IMR-90 (cell line): ENCODE results near the gene GRIA4. TPM values are rescaled to one million over a fixed set of nuclear protein-coding genes. Genes with fewer than 3 reads are reported as not detected.

ENCODE experiments used
- ATAC-seq: fragments of 200-7000 bp; cut with Tn5 transposase; 2 replicates; pipeline ENCODE4 v1.9.1; 2020; ENCODE audit warnings: low read depth, mild to moderate bottlenecking, moderate library complexity
- BruUV-seq: library from RNA; stranded (reverse); fragments of 400-500 nt; replicated peaks from 2 replicates; lab custom pipeline; 2021; lab: Mats Ljungman, UMichigan
- CTCF ChIA-PET: fragments of 300-600 bp; formaldehyde crosslinking; extraction: SDS; loops from one replicate; lab custom pipeline; 2021; ENCODE audit warnings: antibody characterized with exemption; lab: Yijun Ruan, JAX
- POLR2A ChIA-PET: fragments of 300-600 bp; sonication (Branson Sonifier 250); formaldehyde crosslinking; loops from one replicate; lab custom pipeline; 2022; ENCODE audit warnings: antibody characterized with exemption; ENCODE audit not compliant: unreplicated experiment; lab: Charles Lee
- DNase-seq: peaks from one replicate; pipeline ENCODE4 v3.0.0; 2013
- H2AFZ ChIP-seq: replicated peaks from 2 replicates; pipeline ENCODE3; 2013; ENCODE audit warnings: low read length, mild to moderate bottlenecking; ENCODE audit not compliant: poor library complexity
- H2AK5ac ChIP-seq: 2 replicates; pipeline ENCODE4 v1.6.1; 2013; ENCODE audit warnings: low read depth, low read length, inconsistent platforms
- H2AK9ac ChIP-seq: replicated peaks from 2 replicates; pipeline ENCODE3; 2013; ENCODE audit warnings: mild to moderate bottlenecking, low read depth, low read length, moderate library complexity; ENCODE audit not compliant: poor library complexity
- H2BK120ac ChIP-seq: 2 replicates; pipeline ENCODE4 v1.6.1; 2013; ENCODE audit warnings: low read depth, low read length, inconsistent platforms
- H2BK15ac ChIP-seq: 3 replicates; pipeline ENCODE4 v1.6.1; 2013; ENCODE audit warnings: low read depth, low read length, inconsistent platforms
- H2BK20ac ChIP-seq: 2 replicates; pipeline ENCODE4 v1.6.1; 2013; ENCODE audit warnings: low read depth, mild to moderate bottlenecking, inconsistent platforms, low read length, moderate library complexity
- H2BK5ac ChIP-seq: 2 replicates; pipeline ENCODE4 v1.6.1; 2013; ENCODE audit warnings: mild to moderate bottlenecking, low read depth, low read length, inconsistent platforms; ENCODE audit not compliant: poor library complexity, severe bottlenecking
- H3K14ac ChIP-seq: replicated peaks from 2 replicates; pipeline ENCODE4 v1.6.1; 2013; ENCODE audit warnings: low read depth, low read length, inconsistent platforms
- H3K18ac ChIP-seq: 2 replicates; pipeline ENCODE4 v1.6.1; 2013; ENCODE audit warnings: low read depth, low read length, control low read depth
- H3K23ac ChIP-seq: 2 replicates; pipeline ENCODE4 v1.6.1; 2013; ENCODE audit warnings: low read depth, low read length, inconsistent platforms
- H3K27ac ChIP-seq: 2 replicates; pipeline ENCODE4 v1.5.1; 2013; ENCODE audit warnings: mild to moderate bottlenecking, control low read depth, low read length; ENCODE audit not compliant: insufficient read depth
- H3K27me3 ChIP-seq: 2 replicates; pipeline ENCODE4 v1.6.1; 2013; ENCODE audit warnings: low read length; ENCODE audit not compliant: control insufficient read depth, insufficient read depth
- H3K36me3 ChIP-seq: 2 replicates; pipeline ENCODE4 v1.6.1; 2013; ENCODE audit warnings: low read length, mixed read lengths; ENCODE audit not compliant: control insufficient read depth, insufficient read depth
- H3K4ac ChIP-seq: 2 replicates; pipeline ENCODE4 v1.6.1; 2013; ENCODE audit warnings: low read depth, low read length, inconsistent platforms
- H3K4me1 ChIP-seq: 2 replicates; pipeline ENCODE4 v1.6.1; 2013; ENCODE audit warnings: low read length, mixed read lengths; ENCODE audit not compliant: control insufficient read depth, insufficient read depth
- H3K4me2 ChIP-seq: 2 replicates; pipeline ENCODE4 v1.6.1; 2013; ENCODE audit warnings: low read depth, mild to moderate bottlenecking, control low read depth, low read length, moderate library complexity
- H3K4me3 ChIP-seq: 2 replicates; pipeline ENCODE4 v1.5.1; 2013; ENCODE audit warnings: low read depth, mild to moderate bottlenecking, control low read depth, low read length, moderate library complexity; ENCODE audit not compliant: insufficient read depth
- H3K56ac ChIP-seq: 2 replicates; pipeline ENCODE4 v1.6.1; 2013; ENCODE audit warnings: low read length, inconsistent platforms; ENCODE audit not compliant: insufficient read depth; ENCODE audit errors: extremely low read depth
- H3K79me1 ChIP-seq, 2 experiments: 2 replicates each; pipeline ENCODE4 v1.6.1; 2013; ENCODE audit warnings: low read length in 2 of 2, inconsistent platforms in 1 of 2, low read depth in 1 of 2
- H3K9ac ChIP-seq: 2 replicates; pipeline ENCODE4 v1.6.1; 2013; ENCODE audit warnings: low read depth, low read length, control low read depth
- H3K9me1 ChIP-seq: 2 replicates; pipeline ENCODE4 v1.6.1; 2013; ENCODE audit warnings: low read length, inconsistent platforms; ENCODE audit not compliant: insufficient read depth
- H3K9me3 ChIP-seq: 2 replicates; pipeline ENCODE4 v1.6.1; 2013; ENCODE audit warnings: low read length; ENCODE audit not compliant: control insufficient read depth, insufficient read depth
- H4K20me1 ChIP-seq: 2 replicates; pipeline ENCODE4 v1.6.1; 2013; ENCODE audit warnings: low read length, inconsistent platforms; ENCODE audit not compliant: insufficient read depth
- H4K5ac ChIP-seq: 2 replicates; pipeline ENCODE4 v1.6.1; 2013; ENCODE audit warnings: mild to moderate bottlenecking, low read depth, low read length, control low read depth
- H4K8ac ChIP-seq, 2 experiments: 2 replicates each; pipeline ENCODE4 v1.6.1; 2013; ENCODE audit warnings: low read depth in 2 of 2, low read length in 2 of 2, control low read depth in 1 of 2, inconsistent platforms in 1 of 2
- H4K91ac ChIP-seq: 2 replicates; pipeline ENCODE4 v1.6.1; 2013; ENCODE audit warnings: low read depth, low read length, inconsistent platforms; ENCODE audit not compliant: insufficient read depth
- CEBPB ChIP-seq: IDR thresholded peaks from 2 replicates; pipeline ENCODE4 v1.6.1; 2012; ENCODE audit warnings: low read depth, low read length, improper control_type of control experiment
- CTCF ChIP-seq: conservative IDR thresholded peaks from 2 replicates; pipeline ENCODE4 v1.5.1; 2012; ENCODE audit warnings: mild to moderate bottlenecking, low read depth, low read length, improper control_type of control experiment
- MAZ ChIP-seq: IDR thresholded peaks from 2 replicates; pipeline ENCODE4 v1.6.1; 2012; ENCODE audit warnings: low read depth, mild to moderate bottlenecking, low read length, improper control_type of control experiment, moderate library complexity, borderline replicate concordance
- MXI1 ChIP-seq: IDR thresholded peaks from 2 replicates; pipeline ENCODE4 v1.6.1; 2012; ENCODE audit warnings: low read depth, mild to moderate bottlenecking, low read length, moderate library complexity, borderline replicate concordance
- NFE2L2 ChIP-seq: fragments of 150-350 bp; IDR thresholded peaks from 2 replicates; pipeline ENCODE4 v1.6.1; 2016; ENCODE audit warnings: low read depth, mild to moderate bottlenecking, low read length
- RAD21 ChIP-seq: IDR thresholded peaks from 2 replicates; pipeline ENCODE4 v1.6.1; 2012; ENCODE audit warnings: low read length, improper control_type of control experiment
- RCOR1 ChIP-seq: IDR thresholded peaks from 2 replicates; pipeline ENCODE4 v1.6.1; 2012; ENCODE audit warnings: mild to moderate bottlenecking, low read length, improper control_type of control experiment; ENCODE audit not compliant: insufficient replicate concordance
- RFX5 ChIP-seq: IDR thresholded peaks from 2 replicates; pipeline ENCODE4 v1.8.0; 2012; ENCODE audit warnings: low read depth, mild to moderate bottlenecking, low read length, moderate library complexity
- WGBS, 2 experiments: methylation state at CpG; one replicate each; pipeline versions ENCODE4 v1.1.5 to v1.1.7; 2013; ENCODE audit warnings: missing lambda C conversion rate in 2 of 2; ENCODE audit not compliant: insufficient read length in 1 of 2; ENCODE audit errors: extremely low coverage in 2 of 2; 5-methylcytosine and 5-hydroxymethylcytosine counted together
- dilution Hi-C: fragments of 300-500 bp; cut with HindIII; formaldehyde crosslinking; loops from one replicate; pipeline ENCODE4 v1.14.3; 2018; ENCODE audit warnings: low sequenced_read_pairs; ENCODE audit not compliant: unreplicated experiment
- in situ Hi-C: fragments of 300-500 bp; cut with MboI; formaldehyde crosslinking; loops from 3 replicates; pipeline ENCODE4 v1.14.3; 2019; ENCODE audit warnings: low sequenced_read_pairs, inconsistent platforms, mixed read lengths
- intact Hi-C: fragments of 100-400 bp; cut with micrococcal nuclease; formaldehyde crosslinking; loops from 2 replicates; pipeline ENCODE4 v1.10.0; 2022
- polyA plus RNA-seq, 3 experiments: library from polyadenylated mRNA; depleted of rRNA; stranded (reverse); fragments of >200 nt; gene quantifications; 2 replicates each; pipeline ENCODE4 v1.2.3, GENCODE V29; 2012; ENCODE audit warnings: low replicate concordance in 1 of 3
- total RNA-seq: library from RNA; depleted of rRNA; stranded (reverse); fragments of >200 nt; gene quantifications from 2 replicates; pipeline ENCODE4 v1.2.3, GENCODE V29; 2012

Gene GRIA4
- total and polyA plus RNA-seq, 2 of the 4 experiments (the other 2 are of a cell fraction) = 0.36 to 1.0 TPM

GRCh38 chr11:106015066-106015465 lies 405.2 kb downstream of the GRIA4 start:
- no peak for DNase-seq
- intact Hi-C loops = loop anchor here (5.0 kb wide), 1 partner anchor 103 kb away; no protein-coding TSS in a partner anchor
- Histone ChIP-seq H2AFZ (no peak overlapping the region), H3K36me3 (peaks cover 7% of the 10 kb centered on the region), H3K4me2 (no peak overlapping the region; the same call in 1 of the 2 replicates), H2AK9ac (no peak overlapping the region), H3K27me3 (no peaks in the 10 kb centered on the region), H3K4ac (no peak overlapping the region), H3K4me1 (peaks cover 6% of the 10 kb centered on the region), H3K4me3 (no peak overlapping the region), H3K9me3 (no peaks in the 10 kb centered on the region), H3K9me1 (peaks cover 7% of the 10 kb centered on the region; the same call in 1 of the 2 replicates), H3K23ac (no peak overlapping the region), H3K18ac (no peak overlapping the region), H3K79me1 (peaks cover 31 to 70% of the 10 kb centered on the region in 2 experiments), H2BK120ac (no peak overlapping the region), H4K91ac (no peak overlapping the region), H3K27ac (no peak overlapping the region), H2BK5ac (no peak overlapping the region), H4K20me1 (peaks cover 5% of the 10 kb centered on the region; the same call in 1 of the 2 replicates), H2BK20ac (no peak overlapping the region), H3K14ac (no peak overlapping the region), H2BK15ac (no peak overlapping the region), H4K5ac (no peak overlapping the region), H3K56ac (no peak overlapping the region), H2AK5ac (no peak overlapping the region), H4K8ac (no peak overlapping the region), H3K9ac (no peak overlapping the region)
- dilution Hi-C loops = no loop called here
- TF ChIP-seq RFX5 (no peak), MAZ (no peak), CEBPB (no peak), RCOR1 (no peak), CTCF (no peak), RAD21 (no peak), MXI1 (no peak), NFE2L2 (no peak)
- in situ Hi-C loops = no loop called here
- no TSS peak for BruUV-seq
- CTCF ChIA-PET = no interaction called here
- POLR2A ChIA-PET = no interaction called here
- ATAC-seq = no peak
- WGBS, 2 experiments = no CpG with 5 or more reads among the region's 2 CpGs
